K562 (cell line): ENCODE measurements around the gene ASB13. TPM values are rescaled to one million over a fixed set of nuclear protein-coding genes. Genes with fewer than 3 reads are reported as not detected.

Source experiments
- ESRRA ChIP-seq: fragments of 450-650 bp; IDR thresholded peaks from 2 replicates; pipeline ENCODE4 v1.6.1; 2014; ENCODE audit warnings: low read depth, mild to moderate bottlenecking, moderate library complexity, borderline replicate concordance
- NONO ChIP-seq, 2 experiments: fragments of 200-400 bp in 1 of 2; fragments of 450-650 bp in 1 of 2; formaldehyde crosslinking in 1 of 2; IDR thresholded peaks; 2 replicates each; pipeline ENCODE4 v1.6.1; 2017; ENCODE audit warnings: low read depth in 2 of 2, mild to moderate bottlenecking in 2 of 2, moderate library complexity in 2 of 2, low read length in 1 of 2
- RAD21 ChIP-seq, 2 experiments: fragments of 250-450 bp in 1 of 2; fragments of 450-650 bp in 1 of 2; sonication (Bioruptor Pico) in 1 of 2; formaldehyde crosslinking in 1 of 2; IDR thresholded peaks in 1 of 2; conservative IDR thresholded peaks in 1 of 2; 2 replicates each; pipeline versions ENCODE4 v1.4.0 to v1.8.0; 2020 to 2022; ENCODE audit warnings: mild to moderate bottlenecking in 2 of 2, moderate library complexity in 1 of 2
- REST ChIP-seq, 2 experiments: fragments of 450-650 bp; formaldehyde crosslinking in 1 of 2; IDR thresholded peaks; 2 replicates each; pipeline versions ENCODE4 v1.4.0 to v1.6.1; 2014 to 2020; ENCODE audit warnings: mild to moderate bottlenecking in 2 of 2, borderline replicate concordance in 1 of 2, low read depth in 1 of 2
- RNF219 ChIP-seq: fragments of 250-450 bp; sonication (Bioruptor Pico); IDR thresholded peaks from 2 replicates; pipeline ENCODE4 v1.5.0; 2022; ENCODE audit warnings: mild to moderate bottlenecking
- SIX5 ChIP-seq, 2 experiments: IDR thresholded peaks; 2 replicates each; pipeline ENCODE4 v1.6.1; 2011; ENCODE audit warnings: low read length in 2 of 2, borderline replicate concordance in 1 of 2, low read depth in 1 of 2, mild to moderate bottlenecking in 1 of 2, moderate library complexity in 1 of 2; ENCODE audit not compliant: insufficient read depth in 1 of 2
- TARDBP ChIP-seq: fragments of 450-650 bp; IDR thresholded peaks from 2 replicates; pipeline ENCODE4 v1.6.1; 2016
- ZBTB9 ChIP-seq: fragments of 450-650 bp; formaldehyde crosslinking; IDR thresholded peaks from 2 replicates; pipeline ENCODE4 v1.4.0; 2020; ENCODE audit warnings: mild to moderate bottlenecking, moderate library complexity
- ZFX ChIP-seq: sonication (generic); formaldehyde crosslinking; IDR thresholded peaks from 2 replicates; pipeline ENCODE4 v1.8.0; 2022; ENCODE audit warnings: mild to moderate bottlenecking, missing genetic modification reagents, moderate library complexity
- polyA plus RNA-seq, 8 experiments: library from polyadenylated mRNA; depleted of rRNA in 4 of 8; stranded (reverse) in 5 of 8; unstranded in 3 of 8; fragments of >200 nt; fragmentation: Nextera tagmentation in 2 of 8; fragmentation: Illumina TruSeq in 1 of 8; extraction: Ambion mirVana in 2 of 8; extraction: Trizol in 1 of 8; gene quantifications; 2 replicates each; pipeline versions ENCODE4 v1.2.1 to v1.2.3, GENCODE V29; 2011 to 2014; ENCODE audit warnings: inconsistent platforms in 1 of 8, missing spikeins in 1 of 8
- total RNA-seq, 7 experiments: library from RNA; depleted of rRNA in 6 of 7; stranded (reverse); fragments of >200 nt in 6 of 7; fragmentation: Illumina TruSeq in 2 of 7; extraction: Trizol in 2 of 7; gene quantifications; 2 replicates each; pipeline versions ENCODE4 v1.2.1 to v1.2.3, GENCODE V29; 2011 to 2021; ENCODE audit warnings: low replicate concordance in 1 of 7
- TF ChIP-seq, protein P1 (sequence below): fragments of 450-650 bp; formaldehyde crosslinking; conservative IDR thresholded peaks from 2 replicates; pipeline ENCODE4 v1.4.0; 2022; ENCODE audit warnings: mild to moderate bottlenecking, missing genetic modification characterization
- TF ChIP-seq, protein P2 (sequence below): sonication (generic); formaldehyde crosslinking; IDR thresholded peaks from 2 replicates; pipeline ENCODE4 v1.8.0; 2022; ENCODE audit warnings: missing genetic modification reagents, mild to moderate bottlenecking, moderate library complexity, borderline replicate concordance

Gene ASB13
- total and polyA plus RNA-seq, 9 of the 15 experiments (the other 6 are each of a cell fraction or from before 2014, with no cell fraction given), result 5.2 to 28.8 (median 16.9) TPM

GRCh38 chr10:5623081-5623748 lies 43.2 kb downstream of the ASB13 start (continued):
- TF ChIP-seq ESRRA (0 out of 2 replicates have a peak, but pooled peaks have one; percentile 11), ZFX (CRISPR knock-in tag) (peak; percentile 67), ZBTB9 (CRISPR knock-in tag) (peak; percentile 62; the same call in 1 of the 2 replicates), SIX5 (IDR thresholded peaks at IDR 0.05; ENCODE audit: borderline replicate concordance in 1 of 2, insufficient read depth in 1 of 2, low read depth in 1 of 2, low read length in 2 of 2) (no peak), NONO (IDR thresholded peaks at IDR 0.05; ENCODE audit: low read depth in 2 of 2, low read length in 1 of 2) (peak in 1 of 2 experiments; percentile 70; a peak in 2 of 4 replicates), RAD21 (CRISPR knock-in tag; conservative IDR thresholded peaks at IDR 0.05 in 1 of 2, IDR thresholded peaks at IDR 0.05 in 1 of 2) (peak; percentile 96 to 98), TARDBP (0 out of 2 replicates have a peak, but pooled peaks have one; percentile 29), REST (IDR thresholded peaks at IDR 0.05; ENCODE audit: borderline replicate concordance) (peak; percentile 93), REST (CRISPR knock-in tag; IDR thresholded peaks at IDR 0.05; ENCODE audit: low read depth) (no peak), RNF219 (CRISPR knock-in tag) (no peak)
- TF ChIP-seq, protein P1, sequence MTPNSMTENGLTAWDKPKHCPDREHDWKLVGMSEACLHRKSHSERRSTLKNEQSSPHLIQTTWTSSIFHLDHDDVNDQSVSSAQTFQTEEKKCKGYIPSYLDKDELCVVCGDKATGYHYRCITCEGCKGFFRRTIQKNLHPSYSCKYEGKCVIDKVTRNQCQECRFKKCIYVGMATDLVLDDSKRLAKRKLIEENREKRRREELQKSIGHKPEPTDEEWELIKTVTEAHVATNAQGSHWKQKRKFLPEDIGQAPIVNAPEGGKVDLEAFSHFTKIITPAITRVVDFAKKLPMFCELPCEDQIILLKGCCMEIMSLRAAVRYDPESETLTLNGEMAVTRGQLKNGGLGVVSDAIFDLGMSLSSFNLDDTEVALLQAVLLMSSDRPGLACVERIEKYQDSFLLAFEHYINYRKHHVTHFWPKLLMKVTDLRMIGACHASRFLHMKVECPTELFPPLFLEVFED (CRISPR knock-in tag), result no peak
- TF ChIP-seq, protein P2, sequence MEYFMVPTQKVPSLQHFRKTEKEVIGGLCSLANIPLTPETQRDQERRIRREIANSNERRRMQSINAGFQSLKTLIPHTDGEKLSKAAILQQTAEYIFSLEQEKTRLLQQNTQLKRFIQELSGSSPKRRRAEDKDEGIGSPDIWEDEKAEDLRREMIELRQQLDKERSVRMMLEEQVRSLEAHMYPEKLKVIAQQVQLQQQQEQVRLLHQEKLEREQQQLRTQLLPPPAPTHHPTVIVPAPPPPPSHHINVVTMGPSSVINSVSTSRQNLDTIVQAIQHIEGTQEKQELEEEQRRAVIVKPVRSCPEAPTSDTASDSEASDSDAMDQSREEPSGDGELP, result peak; percentile 94
